ENCODE data around the gene ADGRF3.
"Not testable (repeated sequence)": the region's sequence is repeated elsewhere in the genome, so short reads cannot be mapped to it uniquely, and the experiment has no call there.

The ADGRF3 gene

DNA sequence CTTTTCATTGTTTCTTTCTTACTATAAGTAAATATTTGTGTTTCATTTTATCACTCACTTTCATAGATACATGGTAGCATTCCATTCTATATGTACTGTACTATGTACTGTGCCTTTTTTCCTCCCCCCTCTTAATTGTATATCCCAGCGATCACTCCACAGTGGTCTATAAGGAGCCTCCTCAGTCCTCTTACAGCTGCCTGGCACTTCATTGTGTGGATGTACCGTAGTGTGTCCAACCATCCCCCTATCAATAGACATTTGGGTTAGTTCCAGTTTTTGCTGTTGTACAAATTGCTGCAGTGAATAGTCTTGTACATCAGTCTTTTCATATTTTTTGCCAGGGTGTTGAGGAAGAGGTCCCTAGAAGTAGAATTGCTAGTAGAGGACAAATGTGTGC is 33.7 kb upstream of the ADGRF3 start:
- no peak overlapping the region for H3K4me3 ChIP-seq (ENCODE audit: low read depth, low read length)
- TF ChIP-seq, protein P1, sequence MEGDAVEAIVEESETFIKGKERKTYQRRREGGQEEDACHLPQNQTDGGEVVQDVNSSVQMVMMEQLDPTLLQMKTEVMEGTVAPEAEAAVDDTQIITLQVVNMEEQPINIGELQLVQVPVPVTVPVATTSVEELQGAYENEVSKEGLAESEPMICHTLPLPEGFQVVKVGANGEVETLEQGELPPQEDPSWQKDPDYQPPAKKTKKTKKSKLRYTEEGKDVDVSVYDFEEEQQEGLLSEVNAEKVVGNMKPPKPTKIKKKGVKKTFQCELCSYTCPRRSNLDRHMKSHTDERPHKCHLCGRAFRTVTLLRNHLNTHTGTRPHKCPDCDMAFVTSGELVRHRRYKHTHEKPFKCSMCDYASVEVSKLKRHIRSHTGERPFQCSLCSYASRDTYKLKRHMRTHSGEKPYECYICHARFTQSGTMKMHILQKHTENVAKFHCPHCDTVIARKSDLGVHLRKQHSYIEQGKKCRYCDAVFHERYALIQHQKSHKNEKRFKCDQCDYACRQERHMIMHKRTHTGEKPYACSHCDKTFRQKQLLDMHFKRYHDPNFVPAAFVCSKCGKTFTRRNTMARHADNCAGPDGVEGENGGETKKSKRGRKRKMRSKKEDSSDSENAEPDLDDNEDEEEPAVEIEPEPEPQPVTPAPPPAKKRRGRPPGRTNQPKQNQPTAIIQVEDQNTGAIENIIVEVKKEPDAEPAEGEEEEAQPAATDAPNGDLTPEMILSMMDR (IDR thresholded peaks at IDR 0.05; ENCODE audit: borderline replicate concordance, insufficient read depth, low read depth, low read length) = no peak

DNA sequence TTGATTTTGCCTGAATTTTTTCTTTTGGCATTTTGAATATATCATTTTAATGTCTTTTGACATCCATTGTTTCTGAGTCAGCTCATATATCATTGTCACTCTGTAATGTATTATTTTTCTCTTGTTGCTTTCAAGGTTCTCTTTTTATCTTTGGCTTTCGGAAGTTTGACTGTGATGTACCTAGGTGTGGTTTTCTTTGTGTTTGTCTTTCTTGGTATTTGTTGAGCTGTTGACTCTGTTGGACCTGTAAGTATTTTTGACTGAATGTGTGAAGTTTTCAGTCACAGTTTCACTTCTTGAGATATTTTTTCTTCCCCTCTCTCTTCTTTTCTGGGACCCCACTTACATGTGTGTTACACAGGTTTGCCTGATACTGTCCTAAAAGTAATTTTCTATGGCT is 30.2 kb upstream of the ADGRF3 start:
- no peak overlapping the region for H3K4me3 ChIP-seq (ENCODE audit: low read depth, low read length)
- TF ChIP-seq, protein P1 (IDR thresholded peaks at IDR 0.05; ENCODE audit: borderline replicate concordance, insufficient read depth, low read depth, low read length) = no peak

DNA sequence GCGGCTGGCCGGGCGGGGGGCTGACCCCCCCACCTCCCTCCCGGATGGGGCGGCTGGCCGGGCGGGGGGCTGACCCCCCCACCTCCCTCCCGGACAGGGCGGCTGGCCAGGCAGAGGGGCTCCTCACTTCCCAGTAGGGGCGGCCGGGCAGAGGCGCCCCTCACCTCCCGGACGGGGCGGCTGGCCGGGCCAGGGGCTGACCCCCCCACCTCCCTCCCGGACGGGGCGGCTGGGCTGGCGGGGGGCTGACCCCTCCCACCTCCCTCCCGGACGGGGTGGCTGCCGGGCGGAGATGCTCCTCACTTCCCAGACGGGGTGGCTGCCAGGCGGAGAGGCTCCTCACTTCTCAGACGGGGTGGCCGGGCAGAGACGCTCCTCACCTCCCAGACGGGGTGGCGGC is 24.3 kb upstream of the ADGRF3 start:
- H3K4me3 ChIP-seq (ENCODE audit: low read depth, low read length) = not testable (repeated sequence)

DNA sequence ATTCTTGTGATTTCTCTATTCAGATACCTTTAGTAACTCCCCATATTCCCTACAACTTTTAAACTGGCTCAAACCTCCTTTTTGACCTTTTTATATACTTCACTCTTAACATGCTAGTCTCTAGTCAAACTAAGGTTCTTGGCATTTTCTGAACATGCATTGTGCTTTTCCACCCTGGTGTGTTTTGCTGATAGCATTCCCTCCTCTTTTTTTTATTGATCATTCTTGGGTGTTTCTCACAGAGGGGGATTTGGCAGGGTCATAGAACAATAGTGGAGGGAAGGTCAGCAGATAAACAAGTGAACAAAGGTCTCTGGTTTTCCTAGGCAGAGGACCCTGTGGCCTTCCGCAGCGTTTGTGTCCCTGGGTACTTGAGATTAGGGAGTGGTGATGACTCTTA is 23.1 kb upstream of the ADGRF3 start:
- not testable (repeated sequence) for H3K4me3 ChIP-seq (ENCODE audit: low read depth, low read length)

DNA sequence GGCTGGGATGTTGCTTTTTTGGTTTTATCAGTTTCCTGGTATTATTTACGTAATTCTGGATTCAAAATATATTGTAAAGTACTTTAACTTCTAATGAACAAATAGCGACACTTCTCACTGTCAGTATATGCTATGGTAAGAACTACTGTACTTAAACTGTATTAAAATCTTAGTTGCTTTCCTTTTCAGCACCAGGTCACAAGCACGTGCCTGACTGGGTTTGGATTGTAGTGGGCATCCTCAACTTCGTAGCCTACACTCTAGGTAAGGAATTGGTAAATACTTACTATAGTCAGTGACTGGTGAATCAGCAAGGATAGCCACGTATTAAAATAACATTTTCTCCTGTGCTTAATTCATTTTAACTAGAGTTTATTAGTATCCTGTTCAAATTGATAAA is 20.4 kb upstream of the ADGRF3 start:
- TF ChIP-seq, protein P1 (IDR thresholded peaks at IDR 0.05; ENCODE audit: borderline replicate concordance, insufficient read depth, low read depth, low read length) = no peak
- no peak overlapping the region for H3K4me3 ChIP-seq (ENCODE audit: low read depth, low read length)

DNA sequence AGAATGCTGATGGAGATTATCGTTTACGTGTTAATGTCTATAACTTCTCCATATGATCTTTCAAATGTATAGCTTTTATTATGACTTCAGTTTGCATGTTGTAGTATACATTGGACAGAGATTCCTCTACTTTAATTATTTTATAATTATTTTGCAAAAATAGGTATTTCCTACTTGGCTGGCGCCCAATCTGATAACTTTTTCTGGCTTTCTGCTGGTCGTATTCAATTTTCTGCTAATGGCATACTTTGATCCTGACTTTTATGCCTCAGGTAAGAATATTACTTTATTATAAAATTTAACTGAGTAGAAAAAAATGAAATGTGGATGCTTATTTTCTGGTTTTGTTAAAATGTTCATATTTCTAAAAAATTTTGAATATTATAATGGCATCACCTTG is 18.1 kb upstream of the ADGRF3 start:
- H3K4me3 ChIP-seq (ENCODE audit: low read depth, low read length) = no peak overlapping the region
- TF ChIP-seq, protein P1 (IDR thresholded peaks at IDR 0.05; ENCODE audit: borderline replicate concordance, insufficient read depth, low read depth, low read length) = no peak

DNA sequence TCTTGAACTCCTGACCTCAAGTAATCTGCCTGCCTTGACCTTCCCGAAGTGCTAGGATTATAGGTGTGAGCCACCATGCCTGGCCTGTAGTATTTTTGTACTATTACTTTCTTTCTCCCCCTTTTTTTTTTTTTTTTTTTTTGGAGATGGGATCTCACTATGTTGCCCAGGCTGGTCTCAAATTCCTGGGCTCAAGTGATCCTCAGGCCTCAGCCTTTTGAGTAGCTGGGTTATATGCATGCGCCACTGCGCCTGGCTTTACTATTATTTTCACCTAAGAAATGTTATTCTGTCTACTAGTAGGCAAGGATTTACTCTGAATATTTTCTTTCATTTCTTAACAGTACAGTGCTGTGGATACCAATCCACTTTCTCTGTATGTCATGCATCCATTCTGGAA is 17.4 kb upstream of the ADGRF3 start:
- TF ChIP-seq, protein P1 (IDR thresholded peaks at IDR 0.05; ENCODE audit: borderline replicate concordance, insufficient read depth, low read depth, low read length) = no peak
- H3K4me3 ChIP-seq (ENCODE audit: low read depth, low read length) = no peak overlapping the region

DNA sequence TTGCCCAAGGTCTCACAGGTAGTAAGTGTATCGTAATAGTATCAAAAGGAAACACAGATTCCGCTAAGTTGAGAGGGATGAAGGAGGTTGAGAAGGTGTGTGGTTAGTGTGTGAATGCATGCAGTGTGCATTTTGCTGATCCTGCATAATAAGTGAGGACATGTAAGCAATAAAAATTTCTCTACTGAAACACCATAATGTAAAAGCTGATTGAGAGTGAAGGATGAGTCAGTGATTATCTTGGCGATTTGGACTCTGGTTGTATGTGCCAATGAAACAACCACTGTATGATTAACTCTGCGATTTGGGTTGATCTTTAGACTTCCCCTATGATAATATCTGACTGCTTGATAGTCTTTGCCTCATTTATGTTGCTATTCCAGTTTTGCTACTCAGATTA is 16.7 kb upstream of the ADGRF3 start:
- TF ChIP-seq, protein P1 (IDR thresholded peaks at IDR 0.05; ENCODE audit: borderline replicate concordance, insufficient read depth, low read depth, low read length) = no peak
- no peak overlapping the region for H3K4me3 ChIP-seq (ENCODE audit: low read depth, low read length)
